ENCODE results near the gene TOR3A. TPM values are rescaled to one million over a fixed set of nuclear protein-coding genes. Genes with fewer than 3 reads are reported as not detected.

The TOR3A gene
- total and polyA plus RNA-seq, 2 of the 8 experiments (the other 6 are each of a cell fraction or from before 2014, with no cell fraction given) = 15.3 to 21.4 TPM

GRCh38 chr1:179103999-179104398, 22.1 kb downstream of the TOR3A start (continued):
- no peak for TF ChIP-seq ATF3 (IDR thresholded peaks at IDR 0.05; ENCODE audit: insufficient read depth, low read depth, low read length)
- no peak for TF ChIP-seq JUND (IDR thresholded peaks at IDR 0.05; ENCODE audit: low read length)
- TF ChIP-seq MAX (IDR thresholded peaks at IDR 0.05) = no peak
- no peak for TF ChIP-seq TBP (IDR thresholded peaks at IDR 0.05; ENCODE audit: low read depth, low read length)

All from H1 (cell line).